ENCODE data around the gene CCDC63.

CCDC63 gene

DNA sequence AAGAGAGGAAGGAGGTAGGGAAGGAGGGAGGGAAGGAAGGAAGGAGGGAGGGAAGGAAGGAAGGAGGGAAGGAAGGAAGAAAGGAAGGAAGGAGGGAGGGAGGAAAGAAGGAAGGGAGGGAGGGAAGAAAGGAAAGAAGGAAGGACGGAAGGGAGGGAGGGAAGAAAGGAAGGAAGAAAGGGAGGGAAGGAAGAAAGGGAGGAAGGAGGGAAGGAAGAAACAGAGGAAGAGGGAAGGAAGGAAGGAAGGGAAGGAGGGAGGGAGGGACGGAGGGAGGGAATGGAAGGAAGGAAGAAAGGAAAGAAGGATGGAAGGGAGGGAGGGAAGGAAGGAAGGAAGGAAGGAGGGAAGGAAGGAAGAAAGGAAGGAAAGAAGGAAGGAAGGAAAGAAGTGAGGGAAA is 22.4 kb upstream of the CCDC63 start:
- Mint-ChIP-seq H3K4me1 (peaks cover 6% of the 10 kb centered on the region), H3K4me3 (no peak overlapping the region), H3K27ac (no peak overlapping the region), H3K9me3 (no peaks in the 10 kb centered on the region), H3K36me3 (no peaks in the 10 kb centered on the region)
- no peak for DNase-seq (ENCODE audit: low spot score in 2 of 2)
- no peak for ATAC-seq

GRCh38 chr12:110825530-110825929 is 21.3 kb upstream of the CCDC63 start:
- ATAC-seq (no peak), DNase-seq (ENCODE audit: low spot score in 2 of 2) (no peak)
- Mint-ChIP-seq H3K4me3 (no peak overlapping the region), H3K4me1 (peaks cover 6% of the 10 kb centered on the region), H3K27ac (no peak overlapping the region), H3K36me3 (no peaks in the 10 kb centered on the region), H3K9me3 (no peaks in the 10 kb centered on the region)

- Mint-ChIP-seq H3K4me3 (peak overlapping the region; percentile 42), H3K4me1 (peaks cover 6% of the 10 kb centered on the region), H3K36me3 (no peaks in the 10 kb centered on the region), H3K9me3 (no peaks in the 10 kb centered on the region), H3K27ac (peak overlapping the region; percentile 40)
- peak; percentile 75 to 92 for DNase-seq (ENCODE audit: low spot score in 2 of 2)
- ATAC-seq = peak; percentile 95
Observed at GRCh38 chr12:110826592-110827200, 20.1 kb upstream of the CCDC63 start.

DNA sequence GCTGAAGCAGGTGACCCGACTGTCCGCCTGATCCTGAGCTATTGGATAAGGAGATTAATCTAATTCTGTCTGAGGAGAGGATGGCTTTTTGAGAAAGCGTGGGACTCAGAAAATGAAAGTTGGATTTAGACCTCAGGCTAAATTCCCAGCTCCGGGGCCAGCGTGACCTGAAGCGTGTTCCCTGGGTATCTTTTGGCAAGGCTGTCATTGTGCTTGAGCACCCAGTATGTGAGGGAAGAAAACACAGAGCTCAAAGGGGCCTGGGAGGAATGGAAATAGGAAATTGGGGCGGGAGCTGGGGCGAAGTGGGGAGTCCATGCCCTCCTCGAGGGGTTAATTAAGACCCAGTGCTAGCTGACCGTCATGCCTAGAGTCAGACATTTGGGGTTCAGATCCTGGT is 17.5 kb upstream of the CCDC63 start:
- Mint-ChIP-seq H3K4me3 (no peak overlapping the region), H3K27ac (no peak overlapping the region), H3K36me3 (no peaks in the 10 kb centered on the region), H3K9me3 (no peaks in the 10 kb centered on the region), H3K4me1 (peaks cover 6% of the 10 kb centered on the region)
- DNase-seq (ENCODE audit: low spot score in 2 of 2) (no peak), ATAC-seq (no peak)

DNA sequence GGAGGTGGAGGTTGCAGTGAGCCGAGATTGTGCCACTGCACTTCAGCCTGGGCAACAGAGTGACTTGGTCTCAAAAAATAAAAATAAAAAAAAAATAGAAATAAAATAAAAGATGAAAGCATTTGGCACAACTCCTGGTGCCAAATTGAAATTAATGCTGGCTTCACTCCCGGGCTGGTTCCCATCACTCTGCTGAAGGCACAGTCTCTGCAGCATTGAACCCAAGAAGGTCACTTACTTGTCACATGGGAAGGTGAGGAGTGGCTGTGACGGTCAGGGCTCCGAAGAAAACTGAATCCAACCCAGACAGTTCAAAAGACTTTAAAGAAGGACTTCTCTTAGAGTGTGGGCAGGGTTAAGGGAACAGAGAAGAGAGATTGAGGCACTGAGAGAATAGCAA is 10.5 kb upstream of the CCDC63 start:
- ATAC-seq (no peak), DNase-seq (ENCODE audit: low spot score in 2 of 2) (no peak)
- Mint-ChIP-seq H3K4me3 (no peak overlapping the region), H3K9me3 (no peaks in the 10 kb centered on the region), H3K36me3 (no peaks in the 10 kb centered on the region), H3K27ac (no peak overlapping the region), H3K4me1 (no peaks in the 10 kb centered on the region)

GRCh38 chr12:110841007-110841406 is 5.8 kb upstream of the CCDC63 start:
- Mint-ChIP-seq H3K4me3 (no peak overlapping the region), H3K4me1 (no peaks in the 10 kb centered on the region), H3K36me3 (no peaks in the 10 kb centered on the region), H3K9me3 (no peaks in the 10 kb centered on the region), H3K27ac (no peak overlapping the region)
- DNase-seq (ENCODE audit: low spot score in 2 of 2) (no peak), ATAC-seq (no peak)

DNA sequence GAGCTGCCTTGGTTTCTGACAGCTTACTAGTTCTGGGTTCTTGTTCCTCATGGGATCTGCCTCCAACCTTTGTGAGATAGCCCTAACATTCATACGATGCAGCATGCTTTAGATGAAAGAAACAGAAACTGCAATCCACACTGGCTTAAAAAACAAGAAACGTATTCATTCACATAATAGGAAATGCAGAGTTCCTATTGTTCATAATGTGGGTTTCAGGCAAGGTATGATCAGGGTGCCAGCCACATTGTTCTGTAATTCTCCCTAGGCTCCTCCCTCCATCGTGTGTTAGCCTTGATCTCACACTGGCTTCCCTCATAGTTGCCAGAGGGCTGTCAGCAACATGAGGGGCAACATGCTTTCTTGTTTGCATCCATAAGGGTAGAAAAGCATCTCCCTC is 2.7 kb upstream of the CCDC63 start:
- Mint-ChIP-seq H3K4me1 (no peaks in the 10 kb centered on the region), H3K36me3 (no peaks in the 10 kb centered on the region), H3K9me3 (no peaks in the 10 kb centered on the region), H3K27ac (no peak overlapping the region), H3K4me3 (no peak overlapping the region)
- DNase-seq (ENCODE audit: low spot score in 2 of 2) (no peak), ATAC-seq (no peak)

DNA sequence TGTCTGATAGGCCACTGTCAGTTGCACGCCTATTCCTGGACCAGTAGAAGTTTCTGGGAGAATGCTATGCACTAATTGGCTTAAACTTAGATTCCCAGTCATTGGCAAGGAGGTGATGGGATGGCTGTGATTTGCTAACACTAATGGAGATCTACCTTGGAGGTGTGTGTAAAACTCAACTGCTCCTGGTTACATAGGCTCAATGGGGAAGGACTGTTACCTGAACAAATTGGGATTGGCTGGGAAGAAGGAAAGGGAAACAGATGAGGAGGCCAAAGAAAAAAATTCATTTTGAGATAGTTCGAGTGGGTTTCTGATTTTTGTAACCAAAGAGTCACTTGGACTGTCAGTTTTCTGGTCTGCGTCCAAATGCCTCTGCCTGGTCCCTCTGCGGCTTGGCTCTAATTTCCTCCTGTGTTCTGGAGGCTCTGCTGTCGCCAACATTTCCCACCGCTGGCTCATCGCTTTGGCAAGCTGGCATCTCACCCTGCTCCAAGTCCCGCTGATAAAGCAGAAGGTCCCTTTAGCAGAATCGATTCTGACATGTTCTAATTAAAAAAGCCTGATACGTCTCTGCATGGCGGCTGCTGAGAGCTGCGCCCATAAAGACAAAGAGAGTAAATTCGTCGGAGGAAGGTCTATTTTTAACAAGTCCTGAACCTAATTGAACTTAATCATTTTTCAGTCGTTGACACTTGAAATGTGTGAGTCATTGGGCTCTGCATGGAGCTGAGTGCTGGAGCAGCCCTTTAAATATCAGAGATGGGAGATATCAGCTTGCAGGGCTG is 2.0 kb upstream of the CCDC63 start:
- DNase-seq (ENCODE audit: low spot score in 2 of 2) (no peak), ATAC-seq (no peak)
- Mint-ChIP-seq H3K27ac (no peak overlapping the region), H3K4me1 (no peaks in the 10 kb centered on the region), H3K36me3 (no peaks in the 10 kb centered on the region), H3K9me3 (no peaks in the 10 kb centered on the region), H3K4me3 (no peak overlapping the region)

DNA sequence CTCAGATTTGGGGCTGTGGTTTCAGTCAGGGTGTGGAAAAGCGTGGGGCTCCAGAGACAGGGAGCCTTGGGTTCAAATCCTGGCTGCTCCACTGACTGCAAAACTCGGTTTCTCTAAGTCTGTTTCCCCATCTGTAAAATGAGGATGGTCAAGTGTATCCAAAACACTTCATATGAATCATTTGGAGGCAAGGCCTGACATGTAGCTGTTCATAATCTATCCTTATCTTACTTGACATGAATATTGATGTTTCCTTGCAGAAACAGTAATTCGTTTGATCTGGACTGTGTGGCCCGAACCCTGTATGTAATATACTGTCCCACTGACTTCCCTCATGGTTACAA is 1.5 kb upstream of the CCDC63 start:
- Mint-ChIP-seq H3K4me1 (no peaks in the 10 kb centered on the region), H3K4me3 (no peak overlapping the region), H3K9me3 (no peaks in the 10 kb centered on the region), H3K27ac (no peak overlapping the region), H3K36me3 (no peaks in the 10 kb centered on the region)
- DNase-seq (ENCODE audit: low spot score in 2 of 2) (no peak), ATAC-seq (no peak)

DNA sequence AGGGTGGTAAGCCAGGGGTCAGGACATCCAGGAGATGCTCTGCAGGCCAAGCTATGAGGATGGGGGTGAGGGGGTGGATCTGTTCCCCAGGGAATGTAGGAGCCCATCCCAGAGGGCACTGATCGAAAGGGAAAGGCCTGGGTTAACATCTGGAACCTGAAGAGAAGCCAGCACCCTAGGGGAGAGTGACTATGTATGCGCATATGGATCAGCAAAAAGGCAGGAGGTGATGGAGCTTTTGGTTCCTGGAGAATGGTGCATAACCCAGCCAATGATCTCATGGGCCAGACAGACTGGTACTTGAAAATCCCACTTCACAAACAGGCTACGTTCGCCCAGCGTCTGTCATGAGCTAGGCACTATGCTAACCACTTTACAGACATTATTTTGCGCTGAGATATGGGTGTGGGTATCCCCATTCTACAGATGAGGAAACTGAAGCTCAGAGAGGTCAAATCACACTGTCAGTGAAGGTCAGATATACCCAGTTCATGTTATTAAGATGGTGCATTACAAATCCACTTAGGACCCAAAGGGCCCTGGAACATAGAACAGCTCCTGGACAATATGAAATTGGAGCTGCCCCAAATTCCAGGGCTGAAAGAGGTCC is 1.6 kb downstream of the CCDC63 start:
- no peak overlapping the region for H3K4me3 Mint-ChIP-seq
- no peak for ATAC-seq

GRCh38 chr12:110849221-110849620 is 2.4 kb downstream of the CCDC63 start:
- Mint-ChIP-seq H3K9me3 (no peaks in the 10 kb centered on the region), H3K27ac (no peak overlapping the region), H3K4me1 (no peaks in the 10 kb centered on the region), H3K4me3 (no peak overlapping the region), H3K36me3 (no peaks in the 10 kb centered on the region)
- ATAC-seq = no peak
- DNase-seq (ENCODE audit: low spot score in 2 of 2) = no peak

More for the DNA sequence above, 1.6 kb downstream of the CCDC63 start:
- no peaks in the 10 kb centered on the region for H3K9me3 Mint-ChIP-seq
- no peaks in the 10 kb centered on the region for H3K4me1 Mint-ChIP-seq
- no peak overlapping the region for H3K27ac Mint-ChIP-seq
- H3K36me3 Mint-ChIP-seq = no peaks in the 10 kb centered on the region
- no peak for DNase-seq (ENCODE audit: low spot score in 2 of 2)

DNA sequence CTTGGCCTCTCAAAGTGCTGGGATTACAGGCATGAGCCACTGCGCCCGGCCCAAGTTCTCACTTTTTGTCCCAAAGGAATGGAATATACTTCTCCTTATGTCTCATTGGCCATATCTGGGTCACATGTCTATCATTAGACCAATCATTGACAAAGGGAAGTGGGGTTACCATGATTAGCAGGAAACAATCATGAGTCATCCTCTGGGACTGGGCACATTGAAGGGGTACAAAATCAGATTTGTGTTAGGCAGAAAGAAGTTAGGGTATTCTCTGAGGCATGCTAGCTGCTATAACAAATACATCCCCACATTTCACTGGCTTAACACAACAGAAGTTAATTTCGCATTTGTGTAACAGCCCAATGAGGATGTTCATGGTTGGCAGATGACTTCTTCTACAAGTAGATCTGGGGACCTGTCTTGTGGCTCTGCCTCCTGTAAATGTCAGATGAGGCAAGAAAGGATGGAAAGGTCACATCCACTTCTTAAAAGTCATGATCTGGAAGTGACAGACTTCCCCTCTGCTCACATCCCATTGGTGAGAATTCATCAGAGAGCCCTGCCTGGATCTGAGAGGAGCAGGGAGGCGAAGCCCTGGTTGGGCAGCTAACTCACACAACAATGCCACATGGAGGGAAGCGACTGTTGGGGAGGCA is 3.1 kb downstream of the CCDC63 start:
- DNase-seq (ENCODE audit: low spot score in 2 of 2) (no peak), ATAC-seq (no peak)
- no peaks in the 10 kb centered on the region for H3K36me3 Mint-ChIP-seq
- H3K4me3 Mint-ChIP-seq = no peak overlapping the region
- H3K4me1 Mint-ChIP-seq = no peaks in the 10 kb centered on the region
- no peak overlapping the region for H3K27ac Mint-ChIP-seq
- H3K9me3 Mint-ChIP-seq = no peaks in the 10 kb centered on the region

- no peaks in the 10 kb centered on the region for H3K36me3 Mint-ChIP-seq
- no peak overlapping the region for H3K4me3 Mint-ChIP-seq
- DNase-seq (ENCODE audit: low spot score in 2 of 2) = no peak
- H3K9me3 Mint-ChIP-seq = no peaks in the 10 kb centered on the region
- no peak overlapping the region for H3K27ac Mint-ChIP-seq
- no peaks in the 10 kb centered on the region for H3K4me1 Mint-ChIP-seq
- ATAC-seq = no peak
Observed at GRCh38 chr12:110850762-110851161, 4.0 kb downstream of the CCDC63 start.

- Mint-ChIP-seq H3K4me3 (no peak overlapping the region), H3K9me3 (no peaks in the 10 kb centered on the region), H3K4me1 (no peaks in the 10 kb centered on the region), H3K27ac (no peak overlapping the region), H3K36me3 (no peaks in the 10 kb centered on the region)
- ATAC-seq (no peak), DNase-seq (ENCODE audit: low spot score in 2 of 2) (no peak)
Observed at GRCh38 chr12:110853836-110854235, 7.0 kb downstream of the CCDC63 start.

- H3K4me1 Mint-ChIP-seq = peaks cover 11% of the 10 kb centered on the region
- DNase-seq (ENCODE audit: low spot score in 2 of 2) (no peak), ATAC-seq (no peak)
- H3K9me3 Mint-ChIP-seq = no peaks in the 10 kb centered on the region
- H3K36me3 Mint-ChIP-seq = no peaks in the 10 kb centered on the region
- H3K4me3 Mint-ChIP-seq = no peak overlapping the region
- H3K27ac Mint-ChIP-seq = no peak overlapping the region
Observed at GRCh38 chr12:110856542-110856941, 9.8 kb downstream of the CCDC63 start.

GRCh38 chr12:110857528-110857927 is 10.7 kb downstream of the CCDC63 start:
- ATAC-seq (no peak), DNase-seq (ENCODE audit: low spot score in 2 of 2) (no peak)
- no peaks in the 10 kb centered on the region for H3K9me3 Mint-ChIP-seq
- no peak overlapping the region for H3K27ac Mint-ChIP-seq
- H3K4me3 Mint-ChIP-seq = no peak overlapping the region
- no peaks in the 10 kb centered on the region for H3K36me3 Mint-ChIP-seq
- H3K4me1 Mint-ChIP-seq = peaks cover 16% of the 10 kb centered on the region

Data from stimulated activated effector memory CD8-positive, alpha-beta T cell treated with anti-CD3 and anti-CD28 coated beads, Interleukin-12 subunit alpha, Interleukin-12 subunit beta, amount 100 ng/mL, for 72 hours (primary cell).